Fibroblast of the aortic adventitia (primary cell): ENCODE results near the gene EEF2. TPM values are rescaled to one million over a fixed set of nuclear protein-coding genes. Genes with fewer than 3 reads are reported as not detected.
"Not testable (repeated sequence)": the region's sequence is repeated elsewhere in the genome, so short reads cannot be mapped to it uniquely, and the experiment has no call there.

Source experiments
- DNase-seq: peaks from one replicate; pipeline ENCODE4 v3.0.0-alpha.2; 2010; ENCODE audit warnings: low read depth
- H3K4me3 ChIP-seq: 2 replicates; pipeline ENCODE4 v1.5.1; 2011; ENCODE audit warnings: low read depth, mild to moderate bottlenecking, control low read depth, low read length, moderate library complexity
- total RNA-seq: library from RNA; depleted of rRNA; stranded (reverse); fragments of >200 nt; gene quantifications from 2 replicates; pipeline ENCODE4 v1.2.3, GENCODE V29; 2012; ENCODE audit warnings: low replicate concordance
- TF ChIP-seq, protein P1 (sequence below): IDR thresholded peaks from 2 replicates; pipeline ENCODE4 v1.5.1; 2011; ENCODE audit warnings: mild to moderate bottlenecking, low read length, control low read depth, inconsistent platforms; ENCODE audit not compliant: insufficient read depth

The EEF2 gene
- total RNA-seq, 1 donor = 1,964 TPM

DNA sequence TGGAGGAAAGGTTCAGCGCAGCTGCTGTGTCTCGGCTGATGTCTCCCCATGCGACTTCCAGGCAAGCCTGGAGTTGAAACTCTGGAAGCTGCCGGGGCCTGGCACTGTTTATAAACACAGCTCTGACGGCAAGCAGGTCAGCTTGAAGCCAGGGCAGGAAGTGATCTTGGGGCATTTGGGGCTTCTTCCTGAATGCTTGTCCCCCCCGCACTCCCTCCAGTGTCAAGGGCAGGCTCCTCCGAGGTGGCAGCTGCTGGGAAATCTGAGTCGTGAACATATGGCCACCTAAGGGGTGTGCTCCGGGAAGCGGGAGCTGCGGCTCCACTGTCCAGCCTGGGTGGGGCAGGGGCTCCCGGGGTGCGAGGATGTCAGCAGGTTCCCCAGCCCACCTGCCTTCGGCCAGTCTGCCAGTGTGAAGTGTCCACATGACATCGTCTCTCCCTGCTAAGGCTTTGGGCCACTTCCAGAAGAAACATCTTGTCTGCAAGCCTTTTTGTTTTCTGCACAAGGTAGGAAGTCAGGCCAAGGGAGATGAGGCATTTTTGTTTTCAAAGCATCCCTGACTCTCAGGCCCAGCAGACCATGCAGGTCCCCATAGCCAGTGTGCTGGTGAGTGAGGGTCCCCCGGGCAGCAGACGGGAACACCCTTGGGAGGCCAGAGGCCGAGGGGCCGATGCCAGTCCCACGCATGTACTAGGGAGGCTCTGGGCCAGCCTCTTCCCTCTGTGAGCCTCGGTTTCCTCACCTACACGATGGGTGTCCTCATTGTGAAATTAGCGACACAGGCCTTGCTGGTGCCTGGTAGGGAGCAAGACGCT lies 24.9 kb upstream of the EEF2 start:
- no peak for DNase-seq
- TF ChIP-seq, protein P1, sequence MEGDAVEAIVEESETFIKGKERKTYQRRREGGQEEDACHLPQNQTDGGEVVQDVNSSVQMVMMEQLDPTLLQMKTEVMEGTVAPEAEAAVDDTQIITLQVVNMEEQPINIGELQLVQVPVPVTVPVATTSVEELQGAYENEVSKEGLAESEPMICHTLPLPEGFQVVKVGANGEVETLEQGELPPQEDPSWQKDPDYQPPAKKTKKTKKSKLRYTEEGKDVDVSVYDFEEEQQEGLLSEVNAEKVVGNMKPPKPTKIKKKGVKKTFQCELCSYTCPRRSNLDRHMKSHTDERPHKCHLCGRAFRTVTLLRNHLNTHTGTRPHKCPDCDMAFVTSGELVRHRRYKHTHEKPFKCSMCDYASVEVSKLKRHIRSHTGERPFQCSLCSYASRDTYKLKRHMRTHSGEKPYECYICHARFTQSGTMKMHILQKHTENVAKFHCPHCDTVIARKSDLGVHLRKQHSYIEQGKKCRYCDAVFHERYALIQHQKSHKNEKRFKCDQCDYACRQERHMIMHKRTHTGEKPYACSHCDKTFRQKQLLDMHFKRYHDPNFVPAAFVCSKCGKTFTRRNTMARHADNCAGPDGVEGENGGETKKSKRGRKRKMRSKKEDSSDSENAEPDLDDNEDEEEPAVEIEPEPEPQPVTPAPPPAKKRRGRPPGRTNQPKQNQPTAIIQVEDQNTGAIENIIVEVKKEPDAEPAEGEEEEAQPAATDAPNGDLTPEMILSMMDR = no peak
- H3K4me3 ChIP-seq = peak overlapping the region; percentile 9

DNA sequence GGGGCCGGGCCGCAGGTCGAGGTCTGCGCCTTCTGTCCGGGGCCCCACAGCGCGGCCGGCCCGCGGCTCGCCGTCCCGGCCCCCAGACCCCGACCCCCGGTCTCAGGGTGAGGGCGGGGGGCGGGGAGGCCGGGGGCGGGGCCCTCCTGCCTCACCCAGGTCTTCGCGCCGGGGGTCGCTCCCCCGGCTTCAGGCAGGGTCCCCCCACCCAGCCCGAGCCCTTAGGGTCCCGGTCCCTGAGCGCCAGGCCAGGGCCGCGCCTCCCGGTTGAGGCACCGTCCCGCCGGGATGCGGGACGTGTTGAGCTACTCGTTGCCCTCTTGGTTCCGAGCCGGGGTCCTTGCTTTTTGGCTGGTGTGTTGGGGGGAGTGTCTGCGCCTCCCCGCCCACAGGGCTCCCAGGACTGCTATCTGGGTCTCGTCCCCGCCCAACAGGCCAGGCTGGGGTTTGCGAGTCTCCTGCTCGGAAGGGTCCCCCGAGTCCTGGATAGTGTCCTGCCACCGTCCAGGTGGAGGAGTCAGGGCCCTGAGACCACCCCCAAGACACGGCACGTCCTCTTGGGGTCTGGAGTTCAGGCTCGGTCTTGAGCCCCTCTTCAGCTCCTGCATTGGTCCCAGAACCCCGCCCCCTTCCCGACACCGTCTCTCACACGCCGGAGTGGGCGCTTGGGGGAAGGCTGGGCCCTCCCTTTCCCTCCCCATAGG lies 22.7 kb upstream of the EEF2 start:
- TF ChIP-seq, protein P1 = no peak
- no peak for DNase-seq
- peak overlapping the region; percentile 92 for H3K4me3 ChIP-seq

DNA sequence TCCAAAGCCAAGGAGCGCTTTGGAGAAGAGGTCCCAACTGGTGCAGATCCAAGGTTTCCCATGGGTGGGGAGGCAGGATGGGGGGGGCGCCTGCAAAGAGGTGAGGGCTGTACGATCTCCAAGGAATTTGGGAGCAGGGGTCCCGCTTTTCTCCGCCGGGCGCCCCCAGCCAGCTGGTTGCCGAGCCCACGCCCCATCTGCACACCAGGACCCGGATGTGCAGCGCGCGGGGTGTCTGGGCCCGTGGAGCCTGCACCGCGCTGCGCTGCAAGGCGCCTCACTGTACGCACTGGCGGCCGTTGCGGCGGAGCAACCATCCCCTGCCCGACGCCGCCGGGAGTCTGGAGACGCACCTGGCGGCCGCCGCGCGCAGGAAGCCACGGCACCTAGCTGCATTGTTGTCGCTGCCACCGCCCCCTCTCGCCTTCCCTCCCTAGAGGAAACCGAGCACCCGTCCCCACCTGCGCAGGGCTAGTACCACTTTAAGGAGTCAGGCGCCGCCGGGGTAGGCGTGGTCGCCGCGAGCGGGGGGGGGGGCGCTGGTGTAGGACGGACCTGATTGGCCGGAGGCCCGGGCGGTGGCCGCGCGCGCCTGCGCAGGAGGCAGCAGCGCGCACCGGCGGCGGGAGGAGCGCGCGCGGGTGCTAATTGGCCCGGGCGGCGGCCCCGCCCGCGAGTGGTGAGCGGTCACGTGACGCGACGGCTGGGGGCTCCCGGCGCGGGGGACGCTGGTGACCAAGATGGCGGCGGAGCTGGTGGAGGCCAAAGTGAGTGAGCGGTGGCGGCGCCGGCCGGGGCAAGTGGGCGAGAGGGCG lies 22.0 kb upstream of the EEF2 start, which contains the start of gene PIAS4:
Gene PIAS4, plus strand, starts transcription at position 716 of the 815 bp plus-strand sequence. Its CDS starts 25 bp downstream, at position 741.
- TF ChIP-seq, protein P1 = no peak

DNA sequence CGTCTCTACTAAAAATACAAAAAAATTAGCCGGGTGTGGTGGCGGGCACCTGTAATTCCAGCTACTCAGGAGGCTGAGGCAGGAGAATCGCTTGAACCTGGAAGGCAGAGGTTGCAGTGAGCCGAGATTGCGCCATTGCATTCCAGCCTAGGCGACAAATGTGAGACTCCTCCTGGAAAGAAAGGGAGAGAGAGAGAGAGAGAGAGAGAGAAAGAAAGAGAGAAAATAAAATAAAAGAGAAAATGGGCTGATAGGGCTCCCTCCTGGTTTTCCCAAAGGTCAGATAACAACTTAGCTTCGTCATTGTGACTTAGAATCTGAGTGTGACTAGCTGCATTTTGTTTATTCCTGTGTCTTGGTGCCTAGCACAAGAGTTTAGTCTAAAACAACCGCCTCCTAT lies 20.2 kb upstream of the EEF2 start:
- not testable (repeated sequence) for DNase-seq, H3K4me3 ChIP-seq

More for the DNA sequence above, 22.0 kb upstream of the EEF2 start, which contains the start of gene PIAS4:
- H3K4me3 ChIP-seq = peak within 1 kb of the TSS; percentile 92
- DNase-seq = peak; percentile 87

DNA sequence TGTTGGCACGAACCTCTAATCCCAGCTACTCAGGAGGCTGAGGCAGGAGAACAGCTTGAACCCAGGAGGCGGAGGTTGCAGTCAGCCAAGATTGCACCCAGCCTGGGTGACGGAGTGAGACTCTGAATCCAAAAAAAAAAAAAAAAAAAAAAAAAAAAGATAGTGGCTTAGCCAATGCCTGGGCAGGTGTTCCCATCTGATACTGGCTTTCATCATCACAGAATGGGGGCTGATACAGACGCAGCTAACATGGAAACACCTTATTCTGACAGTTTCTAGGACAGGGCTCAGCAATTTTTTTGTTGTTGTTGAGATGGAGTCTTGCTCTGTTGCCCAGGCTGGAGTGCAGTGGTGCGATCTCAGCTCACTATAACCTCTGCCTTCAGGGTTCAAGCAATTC lies 15.5 kb upstream of the EEF2 start:
- not testable (repeated sequence) for H3K4me3 ChIP-seq

DNA sequence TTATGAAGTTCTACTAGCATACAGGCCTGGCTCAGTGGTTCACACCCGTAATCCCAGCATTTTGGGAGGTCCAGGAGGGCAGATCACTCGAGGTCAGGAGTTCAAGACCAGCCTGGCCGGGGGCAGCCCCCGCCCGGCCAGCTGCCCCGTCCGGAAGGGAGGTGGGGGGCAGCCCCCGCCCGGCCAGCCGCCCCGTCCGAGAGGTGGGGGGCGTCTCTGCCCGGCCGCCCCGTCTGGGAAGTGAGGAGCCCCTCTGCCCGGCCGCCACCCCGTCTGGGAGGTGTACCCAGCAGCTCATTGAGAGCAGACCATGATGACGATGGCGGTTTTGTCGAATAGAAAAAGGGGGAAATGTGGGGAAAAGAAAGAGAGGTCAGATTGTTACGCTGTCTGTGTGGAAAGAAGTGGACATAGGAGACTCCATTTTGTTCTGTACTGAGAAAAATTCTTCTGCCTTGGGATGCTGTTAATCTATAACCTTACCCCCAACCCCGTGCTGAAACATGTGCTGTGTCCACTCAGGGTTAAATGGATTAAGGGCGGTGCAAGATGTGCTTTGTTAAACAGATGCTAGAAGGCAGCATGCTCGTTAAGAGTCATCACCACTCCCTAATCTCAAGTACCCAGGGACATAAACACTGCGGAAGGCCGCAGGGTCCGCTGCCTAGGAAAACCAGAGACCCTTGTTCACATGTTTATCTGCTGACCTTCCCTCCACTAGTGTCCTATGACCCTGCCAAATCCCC lies 13.6 kb upstream of the EEF2 start:
- H3K4me3 ChIP-seq, DNase-seq: not testable (repeated sequence)

More for the DNA sequence above, 15.5 kb upstream of the EEF2 start:
- not testable (repeated sequence) for DNase-seq

DNA sequence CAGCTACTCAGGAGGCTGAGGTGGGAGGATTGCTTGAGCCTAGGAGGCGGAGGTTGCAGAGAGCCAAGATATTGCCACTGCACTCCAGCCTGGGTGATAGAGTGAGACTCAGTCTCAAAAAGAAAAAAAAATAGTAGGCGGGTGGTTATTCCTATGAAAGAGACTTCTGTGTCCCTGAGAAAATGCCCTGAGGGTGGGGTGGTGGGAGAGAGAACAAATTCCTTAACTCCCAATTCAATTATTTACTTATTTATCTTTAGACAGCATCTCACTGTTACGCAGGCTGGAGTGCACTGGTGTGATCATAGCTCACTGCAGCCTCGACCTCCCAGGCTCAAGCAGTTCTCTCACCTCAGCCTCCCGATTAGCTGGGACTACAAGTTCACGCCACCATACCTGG lies 10.3 kb upstream of the EEF2 start:
- DNase-seq = no peak
- TF ChIP-seq, protein P1 = no peak

More for the DNA sequence above, 10.3 kb upstream of the EEF2 start:
- no peak overlapping the region for H3K4me3 ChIP-seq
